Duodenal mucosa (tissue), 2 donors: Measurements from ENCODE around the gene IFT27.

Experiments used
- H3K27ac ChIP-seq: one replicate; pipeline ENCODE4 v1.7.0; 2013; ENCODE audit warnings: low read depth, low read length
- H3K27me3 ChIP-seq, 2 donors: one replicate each; pipeline ENCODE4 v1.7.0; 2013; ENCODE audit warnings: low read length in 2 of 2, control low read depth in 1 of 2; ENCODE audit not compliant: insufficient read depth in 2 of 2, control insufficient read depth in 1 of 2
- H3K36me3 ChIP-seq, 2 donors: one replicate each; pipeline ENCODE4 v1.7.0; 2013; ENCODE audit warnings: low read length in 2 of 2, control low read depth in 1 of 2; ENCODE audit not compliant: insufficient read depth in 2 of 2, control insufficient read depth in 1 of 2
- H3K4me1 ChIP-seq, 2 donors: one replicate each; pipeline ENCODE4 v1.7.0; 2013; ENCODE audit warnings: low read length in 2 of 2, control low read depth in 1 of 2; ENCODE audit not compliant: insufficient read depth in 2 of 2, control insufficient read depth in 1 of 2
- H3K4me3 ChIP-seq, 2 donors: one replicate each; pipeline ENCODE4 v1.7.0; 2013; ENCODE audit warnings: low read length in 2 of 2, low read depth in 1 of 2
- H3K9ac ChIP-seq, 2 donors: one replicate each; pipeline ENCODE4 v1.7.0; 2013; ENCODE audit warnings: low read length in 2 of 2, low read depth in 1 of 2
- H3K9me3 ChIP-seq, 2 donors: one replicate each; pipeline ENCODE4 v1.7.0; 2013; ENCODE audit warnings: low read length in 2 of 2, control low read depth in 1 of 2; ENCODE audit not compliant: control insufficient read depth in 1 of 2

IFT27 gene

DNA sequence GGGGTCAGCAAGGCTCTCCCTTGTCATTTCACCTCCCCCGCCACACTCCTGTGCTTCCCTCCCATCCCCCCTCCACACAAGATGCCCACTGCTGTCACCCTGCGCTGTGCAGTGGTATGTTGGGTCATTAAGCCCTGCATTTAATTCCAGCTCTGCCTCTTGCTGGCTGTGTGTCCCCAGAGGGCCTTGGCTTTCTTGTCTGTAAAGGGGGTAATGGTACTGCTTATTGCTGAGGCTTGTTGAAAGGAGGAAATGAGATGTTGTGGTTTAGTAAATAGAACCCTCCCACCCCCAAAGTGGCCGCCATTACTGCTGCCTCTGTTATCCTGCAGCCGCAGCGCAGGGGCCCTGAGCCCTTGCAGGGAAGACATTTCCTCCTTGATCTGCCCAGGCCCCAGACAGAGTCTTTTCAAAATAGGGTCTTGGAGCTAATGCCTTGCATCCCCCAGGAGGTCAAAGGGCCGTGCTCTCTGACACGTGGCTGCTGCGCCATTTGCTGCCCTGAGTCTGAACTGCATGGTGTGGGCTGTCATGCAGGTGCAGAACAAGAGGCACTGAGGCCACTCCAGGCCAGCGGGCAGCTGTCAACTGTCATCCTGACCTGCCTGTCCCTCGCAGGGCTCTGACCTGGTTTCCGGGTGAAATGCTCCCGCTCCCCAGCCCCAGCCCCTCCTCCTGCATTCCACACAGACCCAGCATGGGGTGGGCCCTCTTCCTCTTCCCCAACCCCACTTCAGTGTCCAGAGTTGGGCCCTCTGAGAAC, 22.2 kb upstream of the IFT27 start:
- Histone ChIP-seq H3K27me3 (peaks cover 5% of the 10 kb centered on the region in 2 donors), H3K36me3 (no peaks in the 10 kb centered on the region), H3K9ac (no peak overlapping the region), H3K4me3 (no peak overlapping the region), H3K27ac (no peak overlapping the region), H3K4me1 (no peaks in the 10 kb centered on the region), H3K9me3 (no peaks in the 10 kb centered on the region)

DNA sequence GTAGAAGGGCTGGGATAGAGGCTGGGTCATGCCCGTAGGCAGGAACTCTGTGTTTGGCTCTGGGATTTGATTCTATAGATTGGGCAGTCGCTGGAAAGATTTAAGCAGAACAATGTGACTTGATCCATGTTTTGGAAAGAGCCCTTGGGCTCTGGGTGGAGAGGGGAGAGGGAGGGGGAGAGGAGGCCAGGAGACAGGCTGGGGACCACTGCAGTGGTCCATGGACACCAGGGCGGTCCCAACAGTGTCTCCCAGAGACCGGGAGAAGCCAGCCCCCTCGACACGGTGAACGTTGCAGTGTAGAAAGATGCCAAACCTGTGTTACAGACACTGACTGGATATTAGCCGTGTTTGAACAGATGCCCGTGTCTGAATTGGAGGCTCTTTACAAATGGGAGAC, 21.5 kb upstream of the IFT27 start:
- Histone ChIP-seq H3K9me3 (no peaks in the 10 kb centered on the region), H3K27ac (no peak overlapping the region), H3K27me3 (peaks cover 2 to 5% of the 10 kb centered on the region in 2 donors), H3K4me3 (no peak overlapping the region), H3K9ac (no peak overlapping the region), H3K4me1 (no peaks in the 10 kb centered on the region), H3K36me3 (no peaks in the 10 kb centered on the region)

DNA sequence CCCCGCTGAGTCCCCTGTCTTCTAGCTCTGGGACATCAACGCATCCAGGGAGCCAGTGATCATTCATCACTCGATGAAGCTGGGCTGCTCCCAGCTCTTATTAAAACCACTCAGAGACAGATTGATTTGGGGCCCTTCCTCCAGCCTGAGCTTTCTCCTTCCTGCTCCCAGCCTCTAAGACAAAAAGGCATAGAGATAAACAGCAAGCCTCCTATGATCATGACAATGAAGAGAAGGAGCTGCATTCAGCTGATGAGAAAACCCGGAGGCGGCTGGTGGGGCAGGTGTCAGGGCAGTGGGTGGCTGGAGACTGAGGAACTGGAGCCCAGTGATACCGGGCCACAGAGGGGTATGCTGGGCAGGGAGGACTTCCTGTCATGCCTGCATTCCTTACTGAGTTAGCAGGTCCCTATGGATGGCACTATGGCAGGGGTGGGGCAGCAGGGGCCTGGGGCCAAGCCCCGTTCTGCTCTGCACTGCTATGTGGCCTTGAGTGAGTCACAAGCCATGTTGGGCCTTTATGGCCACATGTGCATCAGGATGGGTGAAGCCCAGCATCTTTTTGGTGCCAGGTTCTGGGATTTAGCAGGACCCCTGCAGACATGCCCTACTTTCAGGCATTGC, 20.7 kb upstream of the IFT27 start:
- H3K27me3 ChIP-seq: peaks cover 2 to 5% of the 10 kb centered on the region in 2 donors
- no peaks in the 10 kb centered on the region for H3K9me3 ChIP-seq
- no peaks in the 10 kb centered on the region for H3K36me3 ChIP-seq
- no peak overlapping the region for H3K9ac ChIP-seq
- H3K4me1 ChIP-seq: no peaks in the 10 kb centered on the region
- no peak overlapping the region for H3K27ac ChIP-seq
- H3K4me3 ChIP-seq: no peak overlapping the region

DNA sequence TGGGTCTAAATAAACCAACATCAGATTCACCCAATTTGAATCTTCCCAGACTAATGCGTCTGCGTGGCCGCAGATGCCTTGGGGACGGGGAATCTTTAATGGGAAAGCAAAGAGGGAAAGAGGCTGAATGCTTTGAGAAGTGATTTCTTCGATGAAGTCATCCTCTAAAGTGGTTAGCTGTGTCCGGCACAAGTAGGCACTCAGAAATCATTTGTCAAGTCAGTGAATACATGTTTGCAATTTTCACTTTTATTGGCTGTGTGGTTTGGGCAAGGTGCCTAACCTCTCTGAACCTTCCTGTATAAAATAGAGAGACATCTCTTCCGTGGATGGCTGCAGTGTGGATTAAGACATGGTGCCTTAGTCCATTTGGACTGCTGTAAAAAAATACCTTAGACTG, 19.7 kb upstream of the IFT27 start:
- H3K27me3 ChIP-seq: peaks cover 2 to 14% of the 10 kb centered on the region in 2 donors
- H3K4me3 ChIP-seq: no peak overlapping the region
- H3K9me3 ChIP-seq: no peaks in the 10 kb centered on the region
- H3K9ac ChIP-seq: no peak overlapping the region
- no peaks in the 10 kb centered on the region for H3K4me1 ChIP-seq
- H3K27ac ChIP-seq: no peak overlapping the region
- no peaks in the 10 kb centered on the region for H3K36me3 ChIP-seq

DNA sequence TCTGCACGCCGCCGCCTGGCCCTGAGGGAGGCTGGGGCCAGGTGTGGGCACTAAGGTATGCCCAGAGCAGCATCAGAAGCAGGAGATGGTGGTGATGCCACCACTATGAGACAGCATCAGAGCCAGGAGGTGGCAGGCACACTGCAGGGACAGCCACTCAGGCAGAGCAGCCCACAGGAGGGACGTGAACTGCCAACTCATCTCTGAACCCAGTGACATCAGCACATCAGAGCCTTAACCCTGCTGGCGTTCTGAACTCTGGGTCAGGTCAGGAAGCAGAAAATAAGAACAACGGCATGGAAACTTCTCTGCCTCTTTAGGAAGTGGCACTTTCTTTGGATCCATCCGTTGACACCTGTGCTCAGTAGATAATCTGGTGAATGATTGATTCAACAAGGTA, 14.7 kb upstream of the IFT27 start:
- Histone ChIP-seq H3K27me3 (peaks cover 6 to 22% of the 10 kb centered on the region in 2 donors), H3K4me1 (no peaks in the 10 kb centered on the region), H3K9ac (no peak overlapping the region), H3K9me3 (no peaks in the 10 kb centered on the region), H3K4me3 (no peak overlapping the region), H3K27ac (no peak overlapping the region), H3K36me3 (no peaks in the 10 kb centered on the region)

DNA sequence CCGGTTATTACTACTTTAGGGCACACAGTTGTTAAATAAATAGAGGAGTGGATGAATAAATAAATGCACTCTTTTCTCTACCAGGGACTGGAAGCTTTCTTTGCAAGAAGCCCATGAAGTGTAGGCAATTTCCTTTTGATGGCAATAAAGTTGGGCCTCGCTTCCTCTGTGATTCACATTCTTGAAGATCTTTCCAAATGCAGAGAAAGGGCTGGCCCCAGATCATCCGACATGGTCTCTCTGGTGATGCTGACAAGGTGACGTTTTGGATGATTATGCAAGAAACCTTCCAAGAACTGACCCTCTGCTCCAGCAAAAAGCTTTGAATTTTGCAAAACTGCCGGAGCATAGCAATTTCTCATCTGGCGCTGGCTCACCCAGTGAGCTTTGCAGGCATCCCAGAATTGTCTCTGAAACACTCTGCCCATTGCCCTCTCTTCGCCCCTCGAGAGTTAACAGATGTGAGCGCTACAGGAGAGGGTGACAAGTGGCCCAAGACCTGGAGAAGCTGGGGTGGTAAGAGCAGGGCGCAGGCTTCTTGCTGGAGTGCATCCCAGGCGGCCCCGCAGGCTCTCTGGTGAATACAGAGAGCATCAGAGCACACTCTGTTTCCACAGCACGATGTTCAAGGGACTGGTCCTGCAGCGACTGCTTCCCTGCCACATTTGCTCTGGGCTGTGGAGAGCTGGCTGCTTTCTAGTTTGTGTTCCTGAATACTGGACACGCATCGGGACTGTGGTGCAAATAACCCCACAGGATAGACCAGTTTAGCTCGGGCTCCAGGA, 11.5 kb upstream of the IFT27 start:
- Histone ChIP-seq H3K27me3 (peaks cover 3 to 17% of the 10 kb centered on the region in 2 donors), H3K4me1 (no peaks in the 10 kb centered on the region), H3K9ac (no peak overlapping the region), H3K4me3 (no peak overlapping the region), H3K9me3 (no peaks in the 10 kb centered on the region), H3K27ac (no peak overlapping the region), H3K36me3 (no peaks in the 10 kb centered on the region)

DNA sequence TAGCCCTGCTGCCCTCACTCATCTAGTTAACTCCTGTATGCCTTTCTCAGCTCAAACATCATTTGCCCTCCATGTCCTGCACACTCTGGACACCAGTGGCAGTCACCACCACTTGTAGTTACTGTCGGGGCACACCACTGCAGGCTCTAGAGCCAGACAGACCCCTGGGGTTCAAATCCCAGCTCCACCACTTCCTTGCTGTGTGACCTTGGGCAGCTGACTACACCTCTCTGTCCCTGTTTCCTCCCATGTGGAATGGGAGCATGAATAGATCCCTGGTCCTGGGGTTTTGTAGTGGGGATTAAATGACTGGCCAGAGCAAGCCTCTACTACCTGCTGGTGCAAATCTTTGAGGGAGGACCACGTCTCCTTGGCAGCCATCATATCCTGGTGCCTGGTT, 7.8 kb upstream of the IFT27 start:
- Histone ChIP-seq H3K9ac (no peak overlapping the region), H3K4me3 (no peak overlapping the region), H3K4me1 (peaks cover 0 to 9% of the 10 kb centered on the region in 2 donors), H3K27me3 (peaks cover 0 to 3% of the 10 kb centered on the region in 2 donors), H3K9me3 (no peaks in the 10 kb centered on the region), H3K36me3 (no peaks in the 10 kb centered on the region), H3K27ac (no peak overlapping the region)

DNA sequence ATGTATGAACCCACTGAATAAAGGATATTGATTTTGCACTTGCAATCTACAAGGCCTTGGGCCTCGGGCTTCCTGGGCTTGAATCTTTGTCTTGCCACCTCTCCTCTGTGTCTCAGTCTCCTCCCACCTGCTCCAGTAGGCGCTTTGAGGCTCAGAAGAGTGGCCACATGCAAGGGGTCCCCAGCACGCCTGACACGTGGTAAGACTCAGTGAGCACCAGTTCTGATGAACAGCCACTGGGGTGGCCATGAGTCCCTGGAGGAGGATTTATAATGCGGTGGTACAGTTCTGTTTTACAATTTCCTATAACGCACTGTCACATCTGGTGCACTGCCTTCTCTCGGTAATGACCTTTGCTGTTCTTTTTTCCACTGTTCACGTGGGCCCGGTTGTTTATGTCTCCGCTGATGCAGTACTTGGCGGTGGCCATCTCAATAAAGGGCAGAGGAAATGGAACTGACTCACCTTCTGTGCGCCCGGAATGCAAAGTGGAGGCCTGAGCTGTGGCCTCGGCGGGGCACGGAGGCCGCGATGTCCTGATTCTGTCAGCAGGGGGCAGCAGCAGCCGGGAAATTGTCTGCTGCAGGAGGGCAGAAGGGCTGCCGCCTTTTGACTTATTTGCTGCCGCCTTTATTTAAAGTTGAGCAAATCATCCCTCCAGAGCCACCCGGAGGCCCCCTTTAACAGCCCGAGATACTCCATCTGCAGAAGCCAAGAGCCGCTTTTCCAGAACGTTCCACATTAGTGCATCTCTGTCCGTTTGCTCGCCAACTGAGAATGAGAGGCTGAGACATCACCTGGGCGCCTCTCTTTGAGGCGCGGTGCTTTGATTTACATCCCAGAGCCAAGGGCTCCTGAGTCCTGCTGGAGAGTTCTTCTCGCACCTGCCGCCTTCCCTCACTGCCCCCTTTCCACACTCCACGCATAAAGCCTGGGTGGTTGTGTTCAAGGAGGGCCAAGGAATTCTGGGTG, 6.0 kb upstream of the IFT27 start:
- peak overlapping the region; percentile 15 to 27 for H3K9ac ChIP-seq
- H3K27ac ChIP-seq: no peak overlapping the region
- H3K4me3 ChIP-seq: peak overlapping the region in 1 of 2 donors; percentile 13

DNA sequence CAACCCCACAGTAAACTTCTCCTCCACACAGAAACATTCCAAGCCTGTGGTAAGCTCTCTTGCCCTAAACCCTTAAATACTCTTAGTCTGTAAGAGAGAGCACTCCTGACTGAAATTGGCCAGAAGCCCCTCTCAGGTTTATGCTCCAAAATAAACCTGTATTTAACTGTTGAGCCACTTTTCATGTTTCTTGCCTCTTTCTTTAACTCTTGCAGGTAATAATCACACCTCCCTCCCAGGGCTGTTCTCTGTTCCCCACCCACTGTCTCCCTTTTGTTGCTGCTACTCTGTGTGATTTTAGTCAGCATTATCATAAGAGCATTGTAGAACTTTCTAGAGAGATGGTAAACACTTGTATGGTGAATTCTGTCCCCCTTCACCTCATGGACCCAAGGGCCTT, 2.1 kb upstream of the IFT27 start:
- Histone ChIP-seq H3K4me3 (no peak overlapping the region), H3K36me3 (no peaks in the 10 kb centered on the region), H3K27me3 (no peaks in the 10 kb centered on the region), H3K27ac (no peak overlapping the region), H3K4me1 (peaks cover 12 to 26% of the 10 kb centered on the region in 2 donors), H3K9ac (no peak overlapping the region), H3K9me3 (no peaks in the 10 kb centered on the region)

More for the DNA sequence above, 6.0 kb upstream of the IFT27 start:
- Histone ChIP-seq H3K36me3 (no peaks in the 10 kb centered on the region), H3K4me1 (peaks cover under 1 to 11% of the 10 kb centered on the region in 2 donors), H3K9me3 (no peaks in the 10 kb centered on the region), H3K27me3 (peaks cover 0 to 1% of the 10 kb centered on the region in 2 donors)
